IMR-90 (cell line): ENCODE results near the gene PTPRG. TPM values are rescaled to one million over a fixed set of nuclear protein-coding genes. Genes with fewer than 3 reads are reported as not detected.

Source experiments
- ATAC-seq: fragments of 200-7000 bp; cut with Tn5 transposase; 2 replicates; pipeline ENCODE4 v1.9.1; 2020; ENCODE audit warnings: low read depth, mild to moderate bottlenecking, moderate library complexity
- BruUV-seq: library from RNA; stranded (reverse); fragments of 400-500 nt; replicated peaks from 2 replicates; lab custom pipeline; 2021; lab: Mats Ljungman, UMichigan
- CTCF ChIA-PET: fragments of 300-600 bp; formaldehyde crosslinking; extraction: SDS; loops from one replicate; lab custom pipeline; 2021; ENCODE audit warnings: antibody characterized with exemption; lab: Yijun Ruan, JAX
- POLR2A ChIA-PET: fragments of 300-600 bp; sonication (Branson Sonifier 250); formaldehyde crosslinking; loops from one replicate; lab custom pipeline; 2022; ENCODE audit warnings: antibody characterized with exemption; ENCODE audit not compliant: unreplicated experiment; lab: Charles Lee
- DNase-seq: peaks from one replicate; pipeline ENCODE4 v3.0.0; 2013
- H2AFZ ChIP-seq: replicated peaks from 2 replicates; pipeline ENCODE3; 2013; ENCODE audit warnings: low read length, mild to moderate bottlenecking; ENCODE audit not compliant: poor library complexity
- H2AK5ac ChIP-seq: 2 replicates; pipeline ENCODE4 v1.6.1; 2013; ENCODE audit warnings: low read depth, low read length, inconsistent platforms
- H2AK9ac ChIP-seq: replicated peaks from 2 replicates; pipeline ENCODE3; 2013; ENCODE audit warnings: mild to moderate bottlenecking, low read depth, low read length, moderate library complexity; ENCODE audit not compliant: poor library complexity
- H2BK120ac ChIP-seq: 2 replicates; pipeline ENCODE4 v1.6.1; 2013; ENCODE audit warnings: low read depth, low read length, inconsistent platforms
- H2BK15ac ChIP-seq: 3 replicates; pipeline ENCODE4 v1.6.1; 2013; ENCODE audit warnings: low read depth, low read length, inconsistent platforms
- H2BK20ac ChIP-seq: 2 replicates; pipeline ENCODE4 v1.6.1; 2013; ENCODE audit warnings: low read depth, mild to moderate bottlenecking, inconsistent platforms, low read length, moderate library complexity
- H2BK5ac ChIP-seq: 2 replicates; pipeline ENCODE4 v1.6.1; 2013; ENCODE audit warnings: mild to moderate bottlenecking, low read depth, low read length, inconsistent platforms; ENCODE audit not compliant: poor library complexity, severe bottlenecking
- H3K14ac ChIP-seq: replicated peaks from 2 replicates; pipeline ENCODE4 v1.6.1; 2013; ENCODE audit warnings: low read depth, low read length, inconsistent platforms
- H3K18ac ChIP-seq: 2 replicates; pipeline ENCODE4 v1.6.1; 2013; ENCODE audit warnings: low read depth, low read length, control low read depth
- H3K23ac ChIP-seq: 2 replicates; pipeline ENCODE4 v1.6.1; 2013; ENCODE audit warnings: low read depth, low read length, inconsistent platforms
- H3K27ac ChIP-seq: 2 replicates; pipeline ENCODE4 v1.5.1; 2013; ENCODE audit warnings: mild to moderate bottlenecking, control low read depth, low read length; ENCODE audit not compliant: insufficient read depth
- H3K27me3 ChIP-seq: 2 replicates; pipeline ENCODE4 v1.6.1; 2013; ENCODE audit warnings: low read length; ENCODE audit not compliant: control insufficient read depth, insufficient read depth
- H3K36me3 ChIP-seq: 2 replicates; pipeline ENCODE4 v1.6.1; 2013; ENCODE audit warnings: low read length, mixed read lengths; ENCODE audit not compliant: control insufficient read depth, insufficient read depth
- H3K4ac ChIP-seq: 2 replicates; pipeline ENCODE4 v1.6.1; 2013; ENCODE audit warnings: low read depth, low read length, inconsistent platforms
- H3K4me1 ChIP-seq: 2 replicates; pipeline ENCODE4 v1.6.1; 2013; ENCODE audit warnings: low read length, mixed read lengths; ENCODE audit not compliant: control insufficient read depth, insufficient read depth
- H3K4me2 ChIP-seq: 2 replicates; pipeline ENCODE4 v1.6.1; 2013; ENCODE audit warnings: low read depth, mild to moderate bottlenecking, control low read depth, low read length, moderate library complexity
- H3K4me3 ChIP-seq: 2 replicates; pipeline ENCODE4 v1.5.1; 2013; ENCODE audit warnings: low read depth, mild to moderate bottlenecking, control low read depth, low read length, moderate library complexity; ENCODE audit not compliant: insufficient read depth
- H3K56ac ChIP-seq: 2 replicates; pipeline ENCODE4 v1.6.1; 2013; ENCODE audit warnings: low read length, inconsistent platforms; ENCODE audit not compliant: insufficient read depth; ENCODE audit errors: extremely low read depth
- H3K79me1 ChIP-seq, 2 experiments: 2 replicates each; pipeline ENCODE4 v1.6.1; 2013; ENCODE audit warnings: low read length in 2 of 2, inconsistent platforms in 1 of 2, low read depth in 1 of 2
- H3K9ac ChIP-seq: 2 replicates; pipeline ENCODE4 v1.6.1; 2013; ENCODE audit warnings: low read depth, low read length, control low read depth
- H3K9me1 ChIP-seq: 2 replicates; pipeline ENCODE4 v1.6.1; 2013; ENCODE audit warnings: low read length, inconsistent platforms; ENCODE audit not compliant: insufficient read depth
- H3K9me3 ChIP-seq: 2 replicates; pipeline ENCODE4 v1.6.1; 2013; ENCODE audit warnings: low read length; ENCODE audit not compliant: control insufficient read depth, insufficient read depth
- H4K20me1 ChIP-seq: 2 replicates; pipeline ENCODE4 v1.6.1; 2013; ENCODE audit warnings: low read length, inconsistent platforms; ENCODE audit not compliant: insufficient read depth
- H4K5ac ChIP-seq: 2 replicates; pipeline ENCODE4 v1.6.1; 2013; ENCODE audit warnings: mild to moderate bottlenecking, low read depth, low read length, control low read depth
- H4K8ac ChIP-seq, 2 experiments: 2 replicates each; pipeline ENCODE4 v1.6.1; 2013; ENCODE audit warnings: low read depth in 2 of 2, low read length in 2 of 2, control low read depth in 1 of 2, inconsistent platforms in 1 of 2
- H4K91ac ChIP-seq: 2 replicates; pipeline ENCODE4 v1.6.1; 2013; ENCODE audit warnings: low read depth, low read length, inconsistent platforms; ENCODE audit not compliant: insufficient read depth
- BHLHE40 ChIP-seq: fragments of 150-350 bp; IDR thresholded peaks from 2 replicates; pipeline ENCODE4 v1.6.1; 2016; ENCODE audit warnings: mild to moderate bottlenecking, low read depth, low read length
- CEBPB ChIP-seq: IDR thresholded peaks from 2 replicates; pipeline ENCODE4 v1.6.1; 2012; ENCODE audit warnings: low read depth, low read length, improper control_type of control experiment
- CHD1 ChIP-seq: IDR thresholded peaks from 2 replicates; pipeline ENCODE4 v1.6.1; 2012; ENCODE audit warnings: low read depth, low read length, improper control_type of control experiment
- CTCF ChIP-seq: conservative IDR thresholded peaks from 2 replicates; pipeline ENCODE4 v1.5.1; 2012; ENCODE audit warnings: mild to moderate bottlenecking, low read depth, low read length, improper control_type of control experiment
- ELK1 ChIP-seq: fragments of 150-350 bp; IDR thresholded peaks from 2 replicates; pipeline ENCODE4 v1.6.1; 2016; ENCODE audit warnings: low read depth, mild to moderate bottlenecking, low read length, moderate library complexity, borderline replicate concordance
- FOS ChIP-seq: fragments of 150-350 bp; IDR thresholded peaks from 2 replicates; pipeline ENCODE4 v1.6.1; 2016; ENCODE audit warnings: low read depth, low read length
- MAFK ChIP-seq: IDR thresholded peaks from 2 replicates; pipeline ENCODE4 v1.6.1; 2012; ENCODE audit warnings: low read depth, low read length, improper control_type of control experiment
- MAZ ChIP-seq: IDR thresholded peaks from 2 replicates; pipeline ENCODE4 v1.6.1; 2012; ENCODE audit warnings: low read depth, mild to moderate bottlenecking, low read length, improper control_type of control experiment, moderate library complexity, borderline replicate concordance
- MXI1 ChIP-seq: IDR thresholded peaks from 2 replicates; pipeline ENCODE4 v1.6.1; 2012; ENCODE audit warnings: low read depth, mild to moderate bottlenecking, low read length, moderate library complexity, borderline replicate concordance
- NFE2L2 ChIP-seq: fragments of 150-350 bp; IDR thresholded peaks from 2 replicates; pipeline ENCODE4 v1.6.1; 2016; ENCODE audit warnings: low read depth, mild to moderate bottlenecking, low read length
- POLR2A ChIP-seq: IDR thresholded peaks from 2 replicates; pipeline ENCODE4 v1.6.1; 2012; ENCODE audit warnings: mild to moderate bottlenecking, low read depth, low read length
- RCOR1 ChIP-seq: IDR thresholded peaks from 2 replicates; pipeline ENCODE4 v1.6.1; 2012; ENCODE audit warnings: mild to moderate bottlenecking, low read length, improper control_type of control experiment; ENCODE audit not compliant: insufficient replicate concordance
- WGBS, 2 experiments: methylation state at CpG; one replicate each; pipeline versions ENCODE4 v1.1.5 to v1.1.7; 2013; ENCODE audit warnings: missing lambda C conversion rate in 2 of 2; ENCODE audit not compliant: insufficient read length in 1 of 2; ENCODE audit errors: extremely low coverage in 2 of 2; 5-methylcytosine and 5-hydroxymethylcytosine counted together
- dilution Hi-C: fragments of 300-500 bp; cut with HindIII; formaldehyde crosslinking; loops from one replicate; pipeline ENCODE4 v1.14.3; 2018; ENCODE audit warnings: low sequenced_read_pairs; ENCODE audit not compliant: unreplicated experiment
- in situ Hi-C: fragments of 300-500 bp; cut with MboI; formaldehyde crosslinking; loops from 3 replicates; pipeline ENCODE4 v1.14.3; 2019; ENCODE audit warnings: low sequenced_read_pairs, inconsistent platforms, mixed read lengths
- intact Hi-C: fragments of 100-400 bp; cut with micrococcal nuclease; formaldehyde crosslinking; loops from 2 replicates; pipeline ENCODE4 v1.10.0; 2022
- polyA plus RNA-seq, 3 experiments: library from polyadenylated mRNA; depleted of rRNA; stranded (reverse); fragments of >200 nt; gene quantifications; 2 replicates each; pipeline ENCODE4 v1.2.3, GENCODE V29; 2012; ENCODE audit warnings: low replicate concordance in 1 of 3
- total RNA-seq: library from RNA; depleted of rRNA; stranded (reverse); fragments of >200 nt; gene quantifications from 2 replicates; pipeline ENCODE4 v1.2.3, GENCODE V29; 2012

The PTPRG gene
- total and polyA plus RNA-seq, 2 of the 4 experiments (the other 2 are of a cell fraction), result 7.7 to 31.0 TPM

- Histone ChIP-seq H3K18ac (no peak overlapping the region), H2AFZ (no peak overlapping the region), H3K4me3 (no peak overlapping the region), H4K20me1 (peaks cover 9% of the 10 kb centered on the region; the same call in 1 of the 2 replicates), H2BK15ac (no peak overlapping the region), H3K79me1 (peaks cover 6 to 15% of the 10 kb centered on the region in 2 experiments; a peak in 3 of 4 replicates), H2BK5ac (no peak overlapping the region), H2AK9ac (no peak overlapping the region), H4K5ac (no peak overlapping the region), H3K4ac (no peak overlapping the region), H3K27me3 (no peaks in the 10 kb centered on the region), H3K4me1 (no peaks in the 10 kb centered on the region), H3K4me2 (no peak overlapping the region), H2AK5ac (no peak overlapping the region), H3K14ac (no peak overlapping the region), H3K23ac (no peak overlapping the region), H3K9me3 (no peaks in the 10 kb centered on the region), H2BK20ac (no peak overlapping the region), H3K9me1 (no peaks in the 10 kb centered on the region; the same call in 1 of the 2 replicates), H4K91ac (no peak overlapping the region), H4K8ac (no peak overlapping the region), H3K27ac (no peak overlapping the region), H3K36me3 (no peaks in the 10 kb centered on the region), H3K9ac (no peak overlapping the region), H2BK120ac (no peak overlapping the region), H3K56ac (no peak overlapping the region)
- TF ChIP-seq RCOR1, result no peak
- no peak for TF ChIP-seq POLR2A
- no peak for TF ChIP-seq CEBPB
- no peak for TF ChIP-seq CHD1
- no peak for TF ChIP-seq ELK1
- TF ChIP-seq FOS, result no peak
- TF ChIP-seq BHLHE40, result no peak
- no peak for TF ChIP-seq NFE2L2
- TF ChIP-seq MAFK, result no peak
- TF ChIP-seq MAZ, result no peak
- no peak for TF ChIP-seq CTCF
- TF ChIP-seq MXI1, result no peak
- intact Hi-C loops, result no loop called here
- ChIA-PET CTCF (no interaction called here), POLR2A (no interaction called here)
- no peak for DNase-seq
- WGBS, 2 experiments, result 93% methylated on average over 4 of the region's 5 CpGs; no CpG with 5 or more reads in 1 of the 2 experiments
- dilution Hi-C loops, result no loop called here
- no peak for ATAC-seq
- no TSS peak for BruUV-seq
- in situ Hi-C loops, result no loop called here
Measured at GRCh38 chr3:62032738-62033137, 471.4 kb downstream of the PTPRG start.
